HG03457 (cell line): Measurements from ENCODE around the gene AREG.

Experiments
- ATAC-seq: cut with Tn5 transposase; IDR thresholded peaks from one replicate; pipeline ENCODE4 v1.9.1; 2021; ENCODE audit warnings: moderate number of reproducible peaks; ENCODE audit not compliant: unreplicated experiment

AREG gene

GRCh38 chr4:74504212-74504611 lies 59.3 kb downstream of the AREG start:
- no peak for ATAC-seq
